ENCODE data around the gene DGKD.

DGKD gene

DNA sequence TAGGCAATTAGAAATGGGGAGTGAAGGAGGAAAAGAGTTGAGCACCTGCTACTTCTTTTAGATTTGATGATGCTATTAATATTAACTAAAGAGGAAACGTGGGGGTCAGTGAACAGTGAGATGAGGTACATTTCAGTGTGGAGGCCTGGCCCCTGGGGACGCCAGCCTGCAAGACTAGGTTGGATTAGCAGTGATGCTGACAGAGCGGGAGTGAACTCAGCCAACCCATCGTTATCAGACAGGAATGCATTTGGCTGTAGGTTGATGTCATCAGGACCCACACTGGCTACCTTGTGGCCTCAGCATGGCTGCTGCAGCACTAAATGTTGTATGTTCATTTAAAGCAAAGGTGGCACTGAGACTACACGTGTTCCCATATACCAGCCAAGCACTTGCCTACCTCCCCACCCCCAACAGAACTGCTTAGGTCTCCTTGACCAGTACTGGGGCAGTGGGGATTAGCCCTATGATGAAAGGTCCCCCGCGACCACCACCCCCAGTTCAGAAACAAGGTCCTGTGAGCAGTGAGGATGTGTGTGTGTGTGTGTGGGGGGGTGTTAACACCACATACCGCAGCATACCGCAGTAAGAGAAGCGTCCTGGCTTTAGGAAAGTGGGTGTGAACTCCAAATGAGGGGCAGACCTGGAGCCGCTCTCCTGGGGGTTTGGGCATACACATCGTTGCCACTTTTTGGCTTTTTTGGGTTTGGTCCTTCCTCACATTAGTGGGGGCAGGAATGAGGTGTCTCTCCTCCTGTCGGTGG lies 26.0 kb downstream of the DGKD start:
- H3K27ac ChIP-seq (ENCODE audit: low read depth, low read length), result no peak overlapping the region
- no peak overlapping the region for H3K4me3 ChIP-seq (ENCODE audit: low read depth in 1 of 5, low read length in 5 of 5)
- H3K9ac ChIP-seq (ENCODE audit: low read length in 5 of 5), result no peak overlapping the region
- H3K36me3 ChIP-seq (ENCODE audit: control insufficient read depth in 5 of 5, insufficient read depth in 5 of 5, low read length in 5 of 5), result peaks cover 0 to 10% (median 0%) of the 10 kb centered on the region in 5 donors
- H3K9me3 ChIP-seq (ENCODE audit: control insufficient read depth in 5 of 5, low read length in 5 of 5), result no peaks in the 10 kb centered on the region
- H3K4me1 ChIP-seq (ENCODE audit: control insufficient read depth in 5 of 5, insufficient read depth in 5 of 5, low read length in 5 of 5), result peaks cover 0 to 21% (median 13%) of the 10 kb centered on the region in 5 donors
- H3K27me3 ChIP-seq (ENCODE audit: control insufficient read depth in 5 of 5, insufficient read depth in 4 of 5, low read length in 5 of 5), result no peaks in the 10 kb centered on the region

DNA sequence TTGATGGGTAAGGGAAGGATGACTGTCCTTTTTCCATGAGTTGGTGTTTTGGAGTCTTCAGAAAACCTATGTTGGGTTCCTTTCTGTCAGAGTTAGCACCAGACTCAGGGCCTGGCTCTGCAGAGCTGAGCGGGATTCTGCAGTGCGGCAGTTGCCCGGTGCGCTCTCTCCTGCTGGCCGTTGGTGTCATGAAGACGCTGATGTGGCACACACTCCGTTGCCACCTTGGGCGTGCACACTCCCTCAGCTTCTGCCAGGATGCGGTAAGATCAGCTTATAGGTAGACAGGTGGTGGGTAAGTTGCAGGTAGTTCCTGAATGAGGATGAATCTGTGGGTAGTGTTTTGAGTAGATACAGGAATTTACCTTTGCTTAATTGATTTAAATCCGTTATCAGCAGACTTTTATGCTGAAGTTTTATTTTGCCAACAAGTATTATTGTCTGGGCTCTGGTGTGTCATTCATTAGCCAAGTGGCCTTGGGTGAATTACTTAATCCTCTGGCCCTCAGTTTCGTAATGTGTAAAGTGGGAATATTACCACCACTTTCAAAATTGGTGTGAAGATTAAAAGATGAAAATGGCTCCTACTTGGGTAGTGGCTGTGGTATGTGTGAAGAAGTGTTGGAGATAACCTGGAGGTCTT lies 26.8 kb downstream of the DGKD start:
- Histone ChIP-seq H3K4me1 (ENCODE audit: control insufficient read depth in 5 of 5, insufficient read depth in 5 of 5, low read length in 5 of 5) (peaks cover 2 to 27% (median 14%) of the 10 kb centered on the region in 5 donors), H3K4me3 (ENCODE audit: low read depth in 1 of 5, low read length in 5 of 5) (no peak overlapping the region), H3K27me3 (ENCODE audit: control insufficient read depth in 5 of 5, insufficient read depth in 4 of 5, low read length in 5 of 5) (no peaks in the 10 kb centered on the region), H3K9ac (ENCODE audit: low read length in 5 of 5) (no peak overlapping the region), H3K27ac (ENCODE audit: low read depth, low read length) (no peak overlapping the region), H3K9me3 (ENCODE audit: control insufficient read depth in 5 of 5, low read length in 5 of 5) (no peaks in the 10 kb centered on the region), H3K36me3 (ENCODE audit: control insufficient read depth in 5 of 5, insufficient read depth in 5 of 5, low read length in 5 of 5) (peaks cover 0 to 6% (median 0%) of the 10 kb centered on the region in 5 donors)

DNA sequence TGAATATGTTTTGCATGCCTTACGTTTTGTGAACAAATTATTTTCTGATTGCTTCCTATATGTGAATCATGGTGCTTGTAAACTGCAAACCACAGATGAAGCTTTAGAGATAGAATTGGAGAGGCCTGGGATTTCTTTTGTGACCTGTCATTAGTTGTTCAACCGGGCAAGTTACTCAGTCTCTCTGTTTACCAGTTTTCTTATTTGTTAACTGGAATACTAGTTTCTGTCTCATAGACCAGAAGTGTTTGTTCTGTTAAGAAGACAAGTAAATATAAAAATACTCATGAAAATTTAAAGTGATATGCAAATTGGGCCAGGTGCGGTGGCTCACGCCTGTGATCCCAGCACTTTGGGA lies 27.3 kb downstream of the DGKD start:
- H3K36me3 ChIP-seq (ENCODE audit: control insufficient read depth in 5 of 5, insufficient read depth in 5 of 5, low read length in 5 of 5), result peaks cover 0 to 4% (median 0%) of the 10 kb centered on the region in 5 donors
- H3K27ac ChIP-seq (ENCODE audit: low read depth, low read length), result no peak overlapping the region
- H3K4me3 ChIP-seq (ENCODE audit: low read depth in 1 of 5, low read length in 5 of 5), result no peak overlapping the region
- H3K4me1 ChIP-seq (ENCODE audit: control insufficient read depth in 5 of 5, insufficient read depth in 5 of 5, low read length in 5 of 5), result peaks cover 5 to 32% (median 18%) of the 10 kb centered on the region in 5 donors
- no peaks in the 10 kb centered on the region for H3K27me3 ChIP-seq (ENCODE audit: control insufficient read depth in 5 of 5, insufficient read depth in 4 of 5, low read length in 5 of 5)
- no peaks in the 10 kb centered on the region for H3K9me3 ChIP-seq (ENCODE audit: control insufficient read depth in 5 of 5, low read length in 5 of 5)
- H3K9ac ChIP-seq (ENCODE audit: low read length in 5 of 5), result no peak overlapping the region

DNA sequence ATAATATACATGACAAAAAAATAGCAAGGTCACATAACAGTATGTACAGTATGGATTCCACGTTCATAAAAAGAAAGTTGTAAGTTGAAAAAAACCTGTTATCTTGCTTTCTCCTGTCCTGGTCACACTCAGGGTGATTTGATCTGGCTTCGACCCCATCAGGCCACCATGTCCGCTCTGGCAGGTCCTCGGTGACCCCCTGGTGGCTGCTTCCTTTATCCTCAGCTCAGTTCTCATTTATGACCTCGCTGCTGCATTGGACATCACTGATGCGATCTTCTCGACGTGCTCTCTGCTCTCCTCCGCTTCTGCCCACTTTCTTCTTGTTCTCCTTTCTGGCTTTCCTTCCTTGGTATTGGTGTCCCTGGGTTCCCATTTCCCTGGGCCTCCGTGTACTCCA lies 29.7 kb downstream of the DGKD start:
- Histone ChIP-seq H3K9ac (ENCODE audit: low read length in 5 of 5) (no peak overlapping the region), H3K27ac (ENCODE audit: low read depth, low read length) (no peak overlapping the region), H3K4me1 (ENCODE audit: control insufficient read depth in 5 of 5, insufficient read depth in 5 of 5, low read length in 5 of 5) (peaks cover 18 to 51% (median 37%) of the 10 kb centered on the region in 5 donors), H3K4me3 (ENCODE audit: low read depth in 1 of 5, low read length in 5 of 5) (no peak overlapping the region), H3K27me3 (ENCODE audit: control insufficient read depth in 5 of 5, insufficient read depth in 4 of 5, low read length in 5 of 5) (no peaks in the 10 kb centered on the region), H3K9me3 (ENCODE audit: control insufficient read depth in 5 of 5, low read length in 5 of 5) (no peaks in the 10 kb centered on the region), H3K36me3 (ENCODE audit: control insufficient read depth in 5 of 5, insufficient read depth in 5 of 5, low read length in 5 of 5) (peaks cover 0 to 3% (median 0%) of the 10 kb centered on the region in 5 donors)

DNA sequence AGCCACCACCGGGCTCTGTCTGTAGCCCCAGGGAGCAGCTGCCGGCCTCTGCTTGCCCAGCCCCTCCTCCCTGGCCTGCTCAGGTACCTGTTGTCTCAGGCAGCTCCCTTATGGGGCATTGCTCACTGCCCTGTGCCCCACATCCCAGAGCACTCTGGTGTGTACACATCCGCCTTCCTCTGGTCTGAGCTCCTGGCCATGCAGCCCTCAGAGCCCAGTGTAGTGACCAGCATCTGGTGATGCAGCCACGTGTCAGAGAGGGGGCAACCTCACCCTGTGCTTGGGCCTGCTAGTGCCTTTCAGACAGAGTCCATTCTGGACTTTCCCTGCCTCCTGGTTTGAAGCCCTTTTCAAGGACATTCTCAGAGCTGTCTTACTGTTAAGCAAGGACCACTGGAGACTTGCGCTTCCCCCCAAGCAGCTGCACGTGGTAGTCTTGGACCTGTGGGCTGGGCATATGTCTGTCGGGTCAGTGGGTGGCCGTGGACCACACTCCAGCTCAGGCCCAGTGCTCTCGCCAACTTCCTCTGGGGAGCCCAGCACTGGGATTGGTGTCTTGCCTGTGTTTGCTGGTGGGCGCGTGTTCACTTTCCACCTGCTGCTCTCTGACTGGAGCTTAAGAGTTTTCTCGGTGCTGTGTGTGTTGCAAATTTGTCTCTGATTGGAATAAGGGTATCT lies 30.7 kb downstream of the DGKD start:
- H3K4me1 ChIP-seq (ENCODE audit: control insufficient read depth in 5 of 5, insufficient read depth in 5 of 5, low read length in 5 of 5), result peaks cover 18 to 51% (median 37%) of the 10 kb centered on the region in 5 donors
- no peak overlapping the region for H3K27ac ChIP-seq (ENCODE audit: low read depth, low read length)
- H3K4me3 ChIP-seq (ENCODE audit: low read depth in 1 of 5, low read length in 5 of 5), result no peak overlapping the region
- peaks cover 0 to 4% (median 2%) of the 10 kb centered on the region in 5 donors for H3K36me3 ChIP-seq (ENCODE audit: control insufficient read depth in 5 of 5, insufficient read depth in 5 of 5, low read length in 5 of 5)
- no peaks in the 10 kb centered on the region for H3K9me3 ChIP-seq (ENCODE audit: control insufficient read depth in 5 of 5, low read length in 5 of 5)
- H3K27me3 ChIP-seq (ENCODE audit: control insufficient read depth in 5 of 5, insufficient read depth in 4 of 5, low read length in 5 of 5), result no peaks in the 10 kb centered on the region
- no peak overlapping the region for H3K9ac ChIP-seq (ENCODE audit: low read length in 5 of 5)

DNA sequence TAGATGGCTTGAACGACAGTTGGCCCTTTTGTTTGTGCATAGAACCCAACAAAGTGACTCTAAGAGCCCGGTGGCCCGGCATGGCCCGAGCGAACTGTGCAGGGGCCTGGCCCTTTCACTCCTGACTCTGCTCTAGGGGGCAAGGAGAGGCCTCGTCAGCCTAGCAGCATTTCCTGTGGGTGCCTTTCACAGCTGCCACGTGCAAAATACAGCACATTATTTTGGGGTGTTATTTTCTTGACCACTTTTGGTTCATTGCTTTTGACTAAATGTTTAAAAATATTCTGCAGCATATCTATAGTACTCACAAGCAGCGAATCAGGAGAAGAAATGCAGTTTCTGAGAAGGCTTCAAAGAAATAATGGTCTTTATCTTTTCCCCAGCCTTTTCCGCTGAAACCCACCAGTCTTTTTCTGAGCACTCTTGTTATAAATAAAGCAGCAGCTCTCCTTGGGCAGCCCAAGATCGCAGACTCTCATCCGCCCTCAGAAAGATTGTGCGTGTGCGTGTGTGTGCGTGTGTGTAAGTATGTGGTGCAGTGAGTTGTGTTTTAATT lies 31.3 kb downstream of the DGKD start:
- Histone ChIP-seq H3K4me1 (ENCODE audit: control insufficient read depth in 5 of 5, insufficient read depth in 5 of 5, low read length in 5 of 5) (peaks cover 18 to 51% (median 37%) of the 10 kb centered on the region in 5 donors), H3K27ac (ENCODE audit: low read depth, low read length) (no peak overlapping the region), H3K9me3 (ENCODE audit: control insufficient read depth in 5 of 5, low read length in 5 of 5) (no peaks in the 10 kb centered on the region), H3K27me3 (ENCODE audit: control insufficient read depth in 5 of 5, insufficient read depth in 4 of 5, low read length in 5 of 5) (no peaks in the 10 kb centered on the region), H3K9ac (ENCODE audit: low read length in 5 of 5) (no peak overlapping the region), H3K4me3 (ENCODE audit: low read depth in 1 of 5, low read length in 5 of 5) (no peak overlapping the region), H3K36me3 (ENCODE audit: control insufficient read depth in 5 of 5, insufficient read depth in 5 of 5, low read length in 5 of 5) (peaks cover 0 to 8% (median 6%) of the 10 kb centered on the region in 5 donors)

DNA sequence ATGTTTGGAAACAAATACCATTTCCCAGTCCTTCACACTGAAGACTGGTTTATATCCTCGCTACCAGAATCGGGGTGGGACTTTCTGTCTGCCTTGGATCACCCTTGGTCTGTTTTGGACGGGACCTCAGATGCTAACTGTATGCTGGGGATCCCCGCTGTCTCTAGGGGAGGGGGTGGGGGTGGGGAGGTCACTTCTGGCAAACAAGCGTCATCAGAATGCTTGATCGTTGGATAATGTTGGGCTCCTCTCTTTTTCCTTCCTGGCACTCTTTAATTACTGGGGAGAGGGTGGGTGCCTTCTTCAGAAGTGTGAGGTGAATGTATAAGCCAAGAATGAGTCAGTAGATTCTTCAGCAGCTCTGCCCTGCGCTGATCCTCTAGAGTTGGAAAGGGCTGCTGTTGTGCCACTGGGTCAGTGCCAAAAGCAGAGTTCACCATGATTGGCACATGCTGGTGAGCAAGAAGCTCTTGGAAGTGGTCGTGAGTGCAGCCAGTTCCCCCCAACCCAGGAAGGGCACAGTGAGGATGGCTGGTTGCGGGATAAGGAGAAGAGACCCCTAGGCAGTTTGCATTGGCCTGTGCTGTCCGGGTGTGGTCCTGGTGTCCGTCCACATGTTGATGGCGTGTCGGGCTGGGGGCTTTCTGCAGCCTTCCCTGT lies 32.2 kb downstream of the DGKD start:
- Histone ChIP-seq H3K9ac (ENCODE audit: low read length in 5 of 5) (peak overlapping the region in 1 of 5 donors; percentile 35), H3K36me3 (ENCODE audit: control insufficient read depth in 5 of 5, insufficient read depth in 5 of 5, low read length in 5 of 5) (peaks cover 0 to 8% (median 6%) of the 10 kb centered on the region in 5 donors), H3K4me3 (ENCODE audit: low read depth in 1 of 5, low read length in 5 of 5) (peak overlapping the region in 1 of 5 donors; percentile 12), H3K4me1 (ENCODE audit: control insufficient read depth in 5 of 5, insufficient read depth in 5 of 5, low read length in 5 of 5) (peaks cover 18 to 45% (median 32%) of the 10 kb centered on the region in 5 donors), H3K27ac (ENCODE audit: low read depth, low read length) (peak overlapping the region; percentile 72), H3K9me3 (ENCODE audit: control insufficient read depth in 5 of 5, low read length in 5 of 5) (no peaks in the 10 kb centered on the region), H3K27me3 (ENCODE audit: control insufficient read depth in 5 of 5, insufficient read depth in 4 of 5, low read length in 5 of 5) (no peaks in the 10 kb centered on the region)

DNA sequence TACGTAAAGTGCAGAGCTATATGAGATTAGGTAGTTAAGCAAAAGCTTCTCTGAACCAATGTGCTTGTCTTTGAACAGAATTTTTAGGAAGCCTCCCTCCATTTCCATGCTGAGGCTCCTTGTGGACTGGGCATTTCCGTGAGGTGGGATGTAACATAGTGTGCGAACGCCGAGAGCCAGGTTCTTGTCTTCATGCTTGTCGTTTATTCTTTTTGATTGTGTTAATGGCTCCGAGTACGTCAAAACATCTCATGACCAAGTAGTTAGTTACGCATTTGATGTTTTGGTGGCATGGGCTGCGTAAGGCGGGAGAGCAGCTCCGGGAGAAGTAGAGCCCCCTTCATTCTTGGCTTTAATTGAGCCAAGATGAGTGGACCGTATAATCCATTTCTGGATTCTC lies 32.9 kb downstream of the DGKD start:
- H3K4me1 ChIP-seq (ENCODE audit: control insufficient read depth in 5 of 5, insufficient read depth in 5 of 5, low read length in 5 of 5), result peaks cover 18 to 41% (median 32%) of the 10 kb centered on the region in 5 donors
- peak overlapping the region in 3 of 5 donors; percentile 30 to 54 (median 48) for H3K9ac ChIP-seq (ENCODE audit: low read length in 5 of 5)
- peak overlapping the region; percentile 72 for H3K27ac ChIP-seq (ENCODE audit: low read depth, low read length)
- H3K4me3 ChIP-seq (ENCODE audit: low read depth in 1 of 5, low read length in 5 of 5), result peak overlapping the region in 3 of 5 donors; percentile 12 to 50 (median 23)
- H3K27me3 ChIP-seq (ENCODE audit: control insufficient read depth in 5 of 5, insufficient read depth in 4 of 5, low read length in 5 of 5), result no peaks in the 10 kb centered on the region
- H3K9me3 ChIP-seq (ENCODE audit: control insufficient read depth in 5 of 5, low read length in 5 of 5), result no peaks in the 10 kb centered on the region
- peaks cover 0 to 9% (median 6%) of the 10 kb centered on the region in 5 donors for H3K36me3 ChIP-seq (ENCODE audit: control insufficient read depth in 5 of 5, insufficient read depth in 5 of 5, low read length in 5 of 5)

DNA sequence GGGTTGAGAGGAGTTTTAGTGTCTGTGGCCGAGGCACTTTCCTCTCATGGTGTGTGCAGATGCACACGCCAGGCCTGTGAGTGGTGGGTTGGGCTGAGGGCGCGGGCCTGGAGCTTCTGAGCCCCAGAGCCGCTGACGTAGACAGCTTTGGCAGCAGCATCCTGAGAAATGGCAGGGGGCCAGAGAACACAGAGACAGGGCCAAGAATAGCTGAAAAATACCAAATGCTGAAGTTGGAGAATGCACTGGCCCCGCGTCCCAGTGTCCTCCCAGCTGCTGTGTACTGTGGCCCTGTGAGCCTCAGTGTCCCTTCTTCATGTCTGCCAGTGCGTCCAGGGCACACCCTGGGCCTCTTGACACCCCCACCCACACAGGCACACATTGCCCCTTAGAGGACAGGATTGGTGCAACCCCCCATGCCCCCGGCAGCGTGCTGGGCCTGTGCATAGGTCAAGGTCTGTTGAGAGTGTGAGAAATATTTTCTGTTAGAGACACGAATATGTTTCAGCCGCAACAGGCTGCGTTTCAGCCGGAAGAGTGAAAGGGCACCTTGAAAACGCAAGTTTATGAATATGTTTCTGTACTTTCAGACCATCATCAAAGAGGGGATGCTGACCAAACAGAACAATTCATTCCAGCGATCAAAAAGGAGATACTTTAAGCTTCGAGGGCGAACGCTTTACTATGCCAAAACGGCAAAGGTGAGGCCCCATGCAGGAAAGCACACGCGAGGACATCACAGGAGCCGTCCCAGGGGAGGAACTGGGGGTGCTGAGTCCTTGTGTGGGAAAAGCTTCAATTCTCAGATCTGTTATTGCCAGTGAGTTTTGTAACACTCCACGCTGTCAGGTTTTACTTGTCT lies 33.6 kb downstream of the DGKD start:
- Histone ChIP-seq H3K27me3 (ENCODE audit: control insufficient read depth in 5 of 5, insufficient read depth in 4 of 5, low read length in 5 of 5) (no peaks in the 10 kb centered on the region), H3K9ac (ENCODE audit: low read length in 5 of 5) (peak overlapping the region in 4 of 5 donors; percentile 1 to 75 (median 51)), H3K36me3 (ENCODE audit: control insufficient read depth in 5 of 5, insufficient read depth in 5 of 5, low read length in 5 of 5) (peaks cover 0 to 10% (median 6%) of the 10 kb centered on the region in 5 donors), H3K9me3 (ENCODE audit: control insufficient read depth in 5 of 5, low read length in 5 of 5) (no peaks in the 10 kb centered on the region), H3K4me1 (ENCODE audit: control insufficient read depth in 5 of 5, insufficient read depth in 5 of 5, low read length in 5 of 5) (peaks cover 18 to 41% (median 32%) of the 10 kb centered on the region in 5 donors), H3K27ac (ENCODE audit: low read depth, low read length) (peak overlapping the region; percentile 72), H3K4me3 (ENCODE audit: low read depth in 1 of 5, low read length in 5 of 5) (peak overlapping the region; percentile 12 to 51 (median 44))

Measured in subcutaneous abdominal adipose tissue (tissue), 5 donors.